Mononuclear cell (primary cell): ENCODE data around the gene TMEM42. TPM values are rescaled to one million over a fixed set of nuclear protein-coding genes. Genes with fewer than 3 reads are reported as not detected.

Experiments used
- H3K27me3 ChIP-seq: 2 replicates; pipeline ENCODE4 v1.6.0; 2011; ENCODE audit warnings: low read length, control low read depth; ENCODE audit not compliant: insufficient read depth
- H3K4me1 ChIP-seq: 2 replicates; pipeline ENCODE4 v1.5.1; 2011; ENCODE audit warnings: mild to moderate bottlenecking, low read length, control low read depth; ENCODE audit not compliant: insufficient read depth
- H3K4me3 ChIP-seq: 2 replicates; pipeline ENCODE4 v1.5.1; 2011; ENCODE audit warnings: mild to moderate bottlenecking, low read length, moderate library complexity
- H3K9me3 ChIP-seq: 2 replicates; pipeline ENCODE4 v1.5.1; 2011; ENCODE audit warnings: low read depth, mild to moderate bottlenecking, control low read depth, low read length
- total RNA-seq: library from RNA; depleted of rRNA; stranded (reverse); fragments of >200 nt; gene quantifications from one replicate; pipeline ENCODE4 v1.2.3, GENCODE V29; 2012

Gene TMEM42
- total RNA-seq, 1 donor = 3.7 TPM

GRCh38 chr3:44860117-44860516 is 1.6 kb upstream of the TMEM42 start:
- Histone ChIP-seq H3K4me1 (peaks cover 19% of the 10 kb centered on the region), H3K9me3 (no peaks in the 10 kb centered on the region), H3K4me3 (no peak overlapping the region), H3K27me3 (no peaks in the 10 kb centered on the region)

GRCh38 chr3:44862226-44862637 is 520 bp downstream of the TMEM42 start:
- peaks cover 27% of the 10 kb centered on the region for H3K4me1 ChIP-seq
- peak overlapping the region; percentile 60 for H3K4me3 ChIP-seq
- H3K27me3 ChIP-seq = no peaks in the 10 kb centered on the region
- no peaks in the 10 kb centered on the region for H3K9me3 ChIP-seq

DNA sequence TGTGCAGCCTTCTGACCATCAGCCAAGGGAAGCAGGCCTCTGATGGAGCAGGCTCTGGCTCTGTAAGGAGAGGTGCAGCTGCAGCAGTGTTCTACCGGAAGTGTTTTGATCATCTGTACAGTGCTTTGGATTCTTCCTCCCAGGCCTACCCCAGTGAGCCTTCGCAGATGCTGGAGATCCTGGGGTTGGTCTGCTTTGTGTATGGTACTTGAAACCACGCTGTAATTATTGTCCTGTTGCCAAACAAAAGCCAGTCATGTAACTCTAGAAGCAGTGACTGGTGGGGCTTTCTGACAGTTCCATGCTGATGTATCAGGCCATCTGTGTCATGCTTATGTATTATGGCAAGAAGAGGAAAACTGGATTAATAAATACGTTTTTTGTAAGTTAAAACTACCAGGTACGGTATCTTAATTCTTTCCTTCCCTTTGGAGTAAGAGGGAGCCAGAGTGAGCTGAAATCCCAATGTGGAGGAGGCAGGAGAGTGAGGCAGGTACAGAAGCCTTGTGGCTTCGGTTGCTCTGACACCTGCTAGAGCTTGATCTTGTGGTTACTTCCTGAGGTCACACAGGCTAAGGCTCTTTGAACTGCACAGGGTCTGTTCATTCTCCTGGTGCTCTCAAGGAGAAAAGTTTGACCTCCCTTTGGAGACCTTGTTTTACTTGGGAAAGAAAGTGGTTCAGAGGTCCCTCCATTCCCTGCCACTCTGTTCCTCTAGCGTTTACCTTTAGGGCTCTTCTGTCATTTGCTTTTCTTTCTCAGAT is 3.7 kb downstream of the TMEM42 start:
- Histone ChIP-seq H3K4me1 (peaks cover 27% of the 10 kb centered on the region), H3K9me3 (no peaks in the 10 kb centered on the region), H3K27me3 (no peaks in the 10 kb centered on the region), H3K4me3 (no peak overlapping the region)

GRCh38 chr3:44867421-44868111 is 5.9 kb downstream of the TMEM42 start:
- Histone ChIP-seq H3K9me3 (no peaks in the 10 kb centered on the region), H3K27me3 (no peaks in the 10 kb centered on the region), H3K4me3 (no peak overlapping the region), H3K4me1 (peaks cover 16% of the 10 kb centered on the region)

DNA sequence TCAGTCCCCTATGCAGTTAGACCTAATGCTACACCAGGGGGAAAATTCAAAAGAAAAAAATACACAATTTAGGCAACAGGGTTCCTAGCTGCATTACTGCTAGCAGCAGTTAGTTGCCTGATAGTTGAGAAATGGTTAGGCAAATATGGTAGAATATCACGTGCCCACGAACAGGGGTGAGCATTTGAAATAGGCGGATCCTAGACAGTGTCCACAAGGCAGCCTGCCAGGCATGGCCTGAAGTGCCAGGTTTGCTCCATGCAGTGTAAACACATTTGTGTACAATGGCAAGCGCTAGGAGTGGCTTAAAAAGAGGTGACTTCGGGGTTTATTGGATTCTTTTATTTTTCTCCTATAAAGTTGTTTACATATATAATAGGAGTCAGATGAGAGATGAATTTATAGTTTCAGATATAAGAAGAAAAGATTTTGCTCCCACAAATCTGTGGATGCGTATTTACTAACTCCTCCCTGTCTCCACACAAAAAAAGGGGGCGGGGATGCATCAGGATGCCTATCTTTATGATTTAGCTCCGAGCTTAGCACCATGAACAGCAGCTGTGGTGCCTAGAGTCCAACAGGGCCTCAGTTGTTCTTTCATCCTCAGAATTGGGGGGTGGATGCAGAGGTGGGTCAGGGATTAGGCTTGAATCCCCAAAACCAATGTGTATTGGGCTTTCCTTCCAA is 8.8 kb downstream of the TMEM42 start:
- Histone ChIP-seq H3K9me3 (no peaks in the 10 kb centered on the region), H3K27me3 (no peaks in the 10 kb centered on the region)

DNA sequence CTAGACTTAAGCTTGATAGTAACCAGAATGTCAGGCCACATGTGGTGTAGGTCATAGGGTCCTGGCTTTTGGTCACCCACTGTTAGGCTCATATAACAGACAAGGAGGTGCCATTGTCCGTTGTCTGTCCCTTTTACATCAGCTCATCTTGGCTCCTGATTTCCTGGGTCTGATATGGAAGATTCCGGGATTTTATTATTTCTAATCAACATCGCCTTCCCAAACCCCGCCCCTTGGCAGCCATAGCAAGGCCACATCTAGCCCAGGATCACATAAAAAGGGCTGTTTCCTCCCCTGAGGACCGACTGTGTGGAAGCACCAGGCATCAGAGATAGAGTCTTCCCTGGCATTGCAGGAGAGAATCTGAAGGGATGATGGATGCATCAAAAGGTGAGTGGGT is 12.6 kb downstream of the TMEM42 start, which contains the start of gene TGM4:
Gene TGM4 (plus strand): TSS at position 301 of the 400 bp plus-strand sequence. CDS start 71 bp downstream, at position 372.
- H3K4me1 ChIP-seq = no peaks in the 10 kb centered on the region
- H3K9me3 ChIP-seq = no peaks in the 10 kb centered on the region
- no peak within 1 kb of the TSS for H3K4me3 ChIP-seq
- no peaks in the 10 kb centered on the region for H3K27me3 ChIP-seq

More for the DNA sequence above, 8.8 kb downstream of the TMEM42 start:
- Histone ChIP-seq H3K4me3 (no peak overlapping the region), H3K4me1 (peaks cover 5% of the 10 kb centered on the region)

GRCh38 chr3:44875596-44875995 is 13.9 kb downstream of the TMEM42 start:
- Histone ChIP-seq H3K4me1 (no peaks in the 10 kb centered on the region), H3K4me3 (no peak overlapping the region), H3K27me3 (no peaks in the 10 kb centered on the region), H3K9me3 (no peaks in the 10 kb centered on the region)

- Histone ChIP-seq H3K4me3 (no peak overlapping the region), H3K27me3 (no peaks in the 10 kb centered on the region), H3K4me1 (no peaks in the 10 kb centered on the region)
Measured at GRCh38 chr3:44877333-44877732, 15.6 kb downstream of the TMEM42 start.

GRCh38 chr3:44880284-44880683 is 18.6 kb downstream of the TMEM42 start:
- Histone ChIP-seq H3K27me3 (no peaks in the 10 kb centered on the region), H3K4me1 (no peaks in the 10 kb centered on the region), H3K9me3 (no peaks in the 10 kb centered on the region), H3K4me3 (no peak overlapping the region)

More at GRCh38 chr3:44877333-44877732, 15.6 kb downstream of the TMEM42 start:
- H3K9me3 ChIP-seq = no peaks in the 10 kb centered on the region

DNA sequence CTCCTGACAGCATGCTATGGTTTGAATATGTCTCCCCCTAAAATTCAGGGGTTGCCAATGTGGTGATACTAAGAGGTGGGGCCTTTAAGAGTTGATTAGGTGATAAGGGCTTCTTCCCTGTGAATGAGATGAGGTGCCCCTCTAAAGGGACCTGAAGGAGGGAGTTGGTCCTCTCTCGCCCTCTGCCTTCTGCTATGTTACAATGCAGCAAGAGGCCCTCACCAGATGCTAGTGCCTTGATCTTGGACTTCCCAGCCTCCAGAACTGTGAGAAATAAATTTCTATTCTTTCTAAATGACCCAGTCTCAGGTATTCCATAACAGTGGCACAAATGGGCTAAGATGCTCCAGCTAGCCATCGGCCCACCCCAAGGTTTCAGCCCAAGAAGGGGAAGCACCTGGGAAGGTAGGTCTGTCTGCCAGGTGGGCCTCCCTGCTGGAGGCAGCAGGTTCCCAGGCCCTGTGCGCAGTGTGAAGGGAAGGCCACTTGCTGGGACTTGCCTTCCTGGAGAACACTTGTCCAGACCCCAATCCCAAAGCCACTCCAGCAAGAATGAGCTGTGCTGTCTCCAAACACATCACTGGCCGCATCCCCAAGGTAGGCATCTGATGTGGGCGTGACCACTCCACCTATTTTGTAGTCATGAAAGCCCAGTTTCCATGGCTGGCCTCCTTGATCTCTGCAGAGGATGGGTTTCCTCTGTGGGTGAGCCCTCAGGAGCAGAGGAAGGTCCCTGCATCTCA is 21.7 kb downstream of the TMEM42 start:
- no peaks in the 10 kb centered on the region for H3K27me3 ChIP-seq
- H3K4me1 ChIP-seq = no peaks in the 10 kb centered on the region
- H3K9me3 ChIP-seq = no peaks in the 10 kb centered on the region
- no peak overlapping the region for H3K4me3 ChIP-seq

GRCh38 chr3:44883999-44884431 is 22.3 kb downstream of the TMEM42 start:
- Histone ChIP-seq H3K9me3 (no peaks in the 10 kb centered on the region), H3K4me1 (no peaks in the 10 kb centered on the region), H3K27me3 (no peaks in the 10 kb centered on the region), H3K4me3 (no peak overlapping the region)

GRCh38 chr3:44885618-44886017 is 23.9 kb downstream of the TMEM42 start:
- Histone ChIP-seq H3K4me3 (no peak overlapping the region), H3K4me1 (no peaks in the 10 kb centered on the region), H3K27me3 (no peaks in the 10 kb centered on the region), H3K9me3 (no peaks in the 10 kb centered on the region)

DNA sequence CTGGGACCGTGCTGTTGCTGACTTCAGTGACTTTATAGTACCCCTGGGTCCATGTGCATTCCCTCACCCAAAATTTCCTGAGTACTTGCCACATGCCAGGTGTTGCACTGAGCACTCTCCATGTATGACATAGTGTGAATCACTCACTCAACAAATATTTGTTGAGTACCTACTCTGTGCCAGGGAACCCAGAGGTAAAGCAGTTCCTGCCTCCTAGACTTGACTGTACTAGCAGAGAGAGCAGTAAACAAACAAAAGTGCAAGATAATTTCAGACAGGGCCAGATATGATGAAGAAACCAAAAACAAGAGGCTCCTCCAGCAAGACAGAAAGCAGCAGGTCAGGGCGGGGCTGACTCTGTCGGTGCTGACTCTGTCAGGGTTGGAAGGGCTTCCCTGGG is 24.8 kb downstream of the TMEM42 start:
- no peak overlapping the region for H3K4me3 ChIP-seq
- H3K27me3 ChIP-seq = no peaks in the 10 kb centered on the region
- no peaks in the 10 kb centered on the region for H3K9me3 ChIP-seq
- no peaks in the 10 kb centered on the region for H3K4me1 ChIP-seq

- Histone ChIP-seq H3K4me1 (no peaks in the 10 kb centered on the region), H3K27me3 (no peaks in the 10 kb centered on the region), H3K4me3 (no peak overlapping the region), H3K9me3 (no peaks in the 10 kb centered on the region)
Measured at GRCh38 chr3:44887101-44887500, 25.4 kb downstream of the TMEM42 start.
